Memory B cell (primary cell): ENCODE measurements around the gene TGFBRAP1.
"Not testable (repeated sequence)": the region's sequence is repeated elsewhere in the genome, so short reads cannot be mapped to it uniquely, and the experiment has no call there.

Source experiments
- ATAC-seq: fragments of 150-1000 bp; cut with Tn5 transposase; 2 replicates; pipeline ENCODE4 v1.10.0; 2021; ENCODE audit warnings: low read depth, mild to moderate bottlenecking, moderate library complexity
- DNase-seq, 2 donors: peaks; one replicate each; pipeline ENCODE4 v3.0.0; 2022; ENCODE audit warnings: low spot score in 2 of 2
- H3K27ac Mint-ChIP-seq: one replicate; pipeline ENCODE4 v1.8.0; 2022; ENCODE audit warnings: mild to moderate bottlenecking, moderate library complexity, mixed read lengths
- H3K27me3 Mint-ChIP-seq: one replicate; pipeline ENCODE4 v1.8.0; 2022; ENCODE audit warnings: mixed read lengths
- H3K36me3 Mint-ChIP-seq: one replicate; pipeline ENCODE4 v1.8.0; 2022; ENCODE audit warnings: mild to moderate bottlenecking, mixed read lengths
- H3K4me1 Mint-ChIP-seq: one replicate; pipeline ENCODE4 v1.8.0; 2022; ENCODE audit warnings: mixed read lengths
- H3K4me3 Mint-ChIP-seq: one replicate; pipeline ENCODE4 v1.8.0; 2022; ENCODE audit warnings: mild to moderate bottlenecking, moderate library complexity, mixed read lengths
- H3K9me3 Mint-ChIP-seq: one replicate; pipeline ENCODE4 v1.8.0; 2022; ENCODE audit warnings: mixed read lengths

The TGFBRAP1 gene

GRCh38 chr2:105330681-105331375, 1.3 kb upstream of the TGFBRAP1 start:
- Mint-ChIP-seq H3K4me3 (peak overlapping the region; percentile 86), H3K36me3 (no peaks in the 10 kb centered on the region), H3K27me3 (no peaks in the 10 kb centered on the region), H3K27ac (peak overlapping the region; percentile 93), H3K4me1 (peaks cover 25% of the 10 kb centered on the region), H3K9me3 (no peaks in the 10 kb centered on the region)
- ATAC-seq, result no peak
- DNase-seq, result no peak

GRCh38 chr2:105329197-105329554, 359 bp downstream of the TGFBRAP1 start:
- peak overlapping the region; percentile 79 for H3K27ac Mint-ChIP-seq
- H3K9me3 Mint-ChIP-seq, result no peaks in the 10 kb centered on the region
- DNase-seq (peak in 1 of 2 donors; percentile 22), ATAC-seq (peak; percentile 34)
- peak overlapping the region; percentile 87 for H3K4me3 Mint-ChIP-seq
- H3K36me3 Mint-ChIP-seq, result peaks cover 1% of the 10 kb centered on the region
- peaks cover 31% of the 10 kb centered on the region for H3K4me1 Mint-ChIP-seq
- no peaks in the 10 kb centered on the region for H3K27me3 Mint-ChIP-seq

DNA sequence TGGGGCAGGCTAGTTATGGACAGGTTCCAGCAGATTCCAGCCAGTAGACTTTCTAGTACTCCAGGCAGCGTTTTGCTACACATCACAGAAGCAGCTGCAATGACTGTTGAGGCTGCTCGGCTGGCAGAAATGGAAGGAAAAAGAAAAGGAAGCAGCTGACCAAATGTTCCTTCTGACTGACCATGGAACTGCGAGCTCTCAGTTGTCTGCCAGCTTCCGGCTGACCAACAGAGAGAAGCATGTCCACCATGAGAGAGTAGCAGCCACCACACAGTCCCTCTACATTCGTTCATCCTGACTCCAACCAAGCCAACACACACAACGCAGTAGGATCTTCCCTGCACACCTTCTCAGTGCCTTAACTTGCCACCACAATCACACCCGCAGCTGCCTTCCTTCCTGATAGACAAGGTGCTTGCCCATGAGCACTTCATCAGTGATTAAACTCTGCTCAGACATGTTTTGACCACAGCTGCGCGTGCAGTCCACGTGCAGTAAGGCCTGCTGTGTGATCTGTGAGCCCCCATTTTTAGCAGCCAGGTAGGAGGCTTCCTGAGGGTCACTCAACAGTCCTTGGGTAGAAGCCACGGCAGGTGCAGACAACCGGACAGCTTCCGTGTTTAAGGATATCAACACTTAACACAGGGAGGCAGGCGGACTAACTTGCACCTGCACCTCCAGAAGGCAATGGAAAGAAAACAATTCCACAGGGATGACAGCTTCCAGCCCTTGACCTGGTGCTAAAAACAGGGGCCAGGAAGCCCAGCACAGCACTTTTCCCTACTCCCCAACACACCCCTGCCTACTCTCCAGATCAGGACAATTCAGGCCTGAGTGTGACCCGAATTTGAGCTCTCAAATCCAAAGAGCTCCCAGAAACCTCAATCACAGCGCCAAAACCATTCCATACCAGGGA, 996 bp downstream of the TGFBRAP1 start:
- peak overlapping the region; percentile 87 for H3K4me3 Mint-ChIP-seq
- peaks cover 1% of the 10 kb centered on the region for H3K36me3 Mint-ChIP-seq
- H3K27me3 Mint-ChIP-seq, result no peaks in the 10 kb centered on the region
- H3K27ac Mint-ChIP-seq, result peak overlapping the region; percentile 79
- peaks cover 34% of the 10 kb centered on the region for H3K4me1 Mint-ChIP-seq
- DNase-seq (peak in 1 of 2 donors; percentile 18), ATAC-seq (no peak)
- no peaks in the 10 kb centered on the region for H3K9me3 Mint-ChIP-seq

- Mint-ChIP-seq H3K27ac (peak overlapping the region; percentile 79), H3K36me3 (peaks cover 5% of the 10 kb centered on the region), H3K27me3 (no peaks in the 10 kb centered on the region), H3K4me1 (peaks cover 38% of the 10 kb centered on the region), H3K9me3 (no peaks in the 10 kb centered on the region), H3K4me3 (peak overlapping the region; percentile 87)
- DNase-seq (no peak), ATAC-seq (no peak)
Observed at GRCh38 chr2:105327690-105328089, 1.8 kb downstream of the TGFBRAP1 start.

GRCh38 chr2:105327271-105327670, 2.3 kb downstream of the TGFBRAP1 start:
- not testable (repeated sequence) for H3K27me3 Mint-ChIP-seq, ATAC-seq, DNase-seq, H3K36me3 Mint-ChIP-seq, H3K9me3 Mint-ChIP-seq, H3K4me3 Mint-ChIP-seq
- H3K4me1 Mint-ChIP-seq, result peaks cover 40% of the 10 kb centered on the region
- peak overlapping the region; percentile 79 for H3K27ac Mint-ChIP-seq

DNA sequence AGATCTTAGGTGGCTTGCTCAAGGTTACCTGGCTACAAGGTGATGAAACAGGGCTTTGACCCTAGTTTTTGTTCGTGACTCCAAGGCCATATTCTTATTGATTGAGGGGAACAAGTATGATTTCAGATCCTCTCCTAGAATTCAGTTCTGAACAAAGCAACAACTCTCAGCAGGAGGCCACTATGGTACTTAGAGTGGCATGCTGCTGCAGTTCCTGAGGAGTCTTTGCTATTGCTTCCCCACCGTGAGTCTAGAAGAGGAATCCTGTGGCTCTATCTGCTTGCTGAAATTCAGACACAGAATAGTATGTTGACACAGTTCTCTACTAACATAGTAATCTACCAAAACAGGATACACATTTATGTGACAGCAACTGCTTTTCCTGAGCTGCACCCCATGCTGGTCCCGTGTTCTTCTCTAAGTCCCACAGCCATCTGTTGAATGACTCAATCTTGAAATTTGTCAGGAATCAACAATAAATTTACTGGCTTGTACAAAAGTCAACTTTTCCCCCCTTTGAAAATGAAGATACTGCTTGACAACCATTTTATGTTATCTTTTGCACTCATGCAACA, 4.1 kb downstream of the TGFBRAP1 start:
- DNase-seq (no peak), ATAC-seq (no peak)
- H3K9me3 Mint-ChIP-seq, result no peaks in the 10 kb centered on the region
- H3K4me3 Mint-ChIP-seq, result no peak overlapping the region
- no peaks in the 10 kb centered on the region for H3K27me3 Mint-ChIP-seq
- H3K27ac Mint-ChIP-seq, result no peak overlapping the region
- H3K4me1 Mint-ChIP-seq, result peaks cover 38% of the 10 kb centered on the region
- H3K36me3 Mint-ChIP-seq, result peaks cover 6% of the 10 kb centered on the region

- DNase-seq, result no peak
Observed at GRCh38 chr2:105324732-105325131, 4.8 kb downstream of the TGFBRAP1 start.

GRCh38 chr2:105324101-105324500, 5.4 kb downstream of the TGFBRAP1 start:
- H3K9me3 Mint-ChIP-seq, result no peaks in the 10 kb centered on the region
- peaks cover 36% of the 10 kb centered on the region for H3K4me1 Mint-ChIP-seq
- peak overlapping the region; percentile 12 for H3K27ac Mint-ChIP-seq
- no peak overlapping the region for H3K4me3 Mint-ChIP-seq
- no peak for DNase-seq
- H3K27me3 Mint-ChIP-seq, result no peaks in the 10 kb centered on the region
- H3K36me3 Mint-ChIP-seq, result peaks cover 6% of the 10 kb centered on the region
- no peak for ATAC-seq

More at GRCh38 chr2:105324732-105325131, 4.8 kb downstream of the TGFBRAP1 start:
- Mint-ChIP-seq H3K27ac (no peak overlapping the region), H3K36me3 (peaks cover 6% of the 10 kb centered on the region), H3K27me3 (no peaks in the 10 kb centered on the region), H3K4me3 (no peak overlapping the region), H3K4me1 (peaks cover 38% of the 10 kb centered on the region), H3K9me3 (no peaks in the 10 kb centered on the region)
- ATAC-seq, result no peak

DNA sequence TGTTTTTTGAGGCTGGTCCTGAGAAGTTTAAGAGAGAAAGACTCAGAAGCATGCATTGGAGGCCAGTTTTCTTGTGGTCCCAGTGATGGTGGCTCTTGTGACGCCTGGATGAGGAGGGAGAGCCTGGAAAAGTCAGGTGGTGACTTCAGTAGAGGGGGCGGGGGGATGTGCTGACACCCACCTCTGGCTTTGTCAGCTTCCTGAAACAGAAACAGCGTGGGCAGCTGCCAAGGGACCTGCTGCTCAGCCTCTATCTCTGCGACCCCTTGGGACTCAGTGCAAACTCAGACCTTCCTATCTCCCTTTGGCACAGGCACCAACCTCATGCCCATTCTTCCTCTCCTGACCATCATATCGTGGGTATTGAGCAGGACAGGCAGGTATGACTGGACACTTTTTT, 6.4 kb downstream of the TGFBRAP1 start:
- Mint-ChIP-seq H3K27ac (peak overlapping the region; percentile 54), H3K4me1 (peaks cover 30% of the 10 kb centered on the region), H3K36me3 (peaks cover 6% of the 10 kb centered on the region), H3K4me3 (no peak overlapping the region), H3K27me3 (no peaks in the 10 kb centered on the region), H3K9me3 (no peaks in the 10 kb centered on the region)
- ATAC-seq (no peak), DNase-seq (no peak)

- Mint-ChIP-seq H3K4me1 (peaks cover 28% of the 10 kb centered on the region), H3K4me3 (no peak overlapping the region), H3K9me3 (no peaks in the 10 kb centered on the region), H3K27ac (no peak overlapping the region), H3K36me3 (peaks cover 10% of the 10 kb centered on the region), H3K27me3 (no peaks in the 10 kb centered on the region)
- no peak for ATAC-seq
- no peak for DNase-seq
Observed at GRCh38 chr2:105321875-105322646, 7.5 kb downstream of the TGFBRAP1 start.

DNA sequence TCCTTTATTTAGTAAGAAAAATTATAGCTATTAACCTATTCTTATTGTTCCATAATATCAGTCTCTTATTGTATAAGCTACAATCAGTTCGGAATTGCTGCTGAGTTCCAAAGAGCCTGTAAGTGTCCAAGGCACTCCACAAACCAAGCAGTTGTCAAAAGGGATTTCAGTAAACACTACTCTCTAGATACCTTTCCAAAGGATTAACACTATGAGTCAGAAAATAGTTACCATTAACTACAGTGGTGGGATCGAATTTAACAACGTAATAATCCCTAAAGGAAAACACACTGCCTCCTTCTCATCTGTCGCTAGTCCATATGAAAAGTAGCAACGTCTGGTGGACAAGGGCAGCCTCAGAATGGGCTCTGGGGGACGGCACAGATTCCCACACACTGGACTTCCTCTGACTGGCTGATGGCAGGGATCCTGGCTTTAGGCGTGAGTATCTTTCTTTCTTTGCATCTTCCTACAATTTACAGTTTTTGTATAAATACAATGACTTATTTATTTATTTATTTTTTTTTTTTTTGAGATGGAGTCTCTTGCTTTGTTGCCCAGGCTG, 8.8 kb downstream of the TGFBRAP1 start:
- H3K27ac Mint-ChIP-seq, result no peak overlapping the region
- H3K36me3 Mint-ChIP-seq, result peaks cover 10% of the 10 kb centered on the region
- DNase-seq (no peak), ATAC-seq (no peak)
- no peaks in the 10 kb centered on the region for H3K27me3 Mint-ChIP-seq
- no peak overlapping the region for H3K4me3 Mint-ChIP-seq
- H3K4me1 Mint-ChIP-seq, result peaks cover 26% of the 10 kb centered on the region
- H3K9me3 Mint-ChIP-seq, result no peaks in the 10 kb centered on the region

DNA sequence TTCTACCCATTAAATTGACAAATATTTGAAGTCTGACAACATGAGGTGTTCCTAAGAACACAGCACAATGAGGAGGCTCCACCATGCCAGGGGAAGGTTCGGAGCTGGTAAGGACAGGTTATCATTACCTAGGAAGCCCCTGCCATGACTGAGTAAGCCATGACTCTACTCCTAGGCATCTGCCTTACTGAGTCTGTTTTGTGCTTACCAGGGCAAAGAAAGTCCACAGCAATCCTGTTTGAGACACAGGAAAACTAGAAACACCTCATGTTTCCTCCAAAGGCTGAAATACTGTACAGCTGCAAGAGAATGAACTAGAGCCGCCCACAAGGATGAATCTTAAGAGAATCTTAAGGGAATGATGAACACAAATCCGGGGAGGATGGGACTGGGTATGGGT, 11.6 kb downstream of the TGFBRAP1 start:
- DNase-seq, result no peak
- H3K36me3 Mint-ChIP-seq, result peaks cover 8% of the 10 kb centered on the region
- peaks cover 25% of the 10 kb centered on the region for H3K4me1 Mint-ChIP-seq
- no peak overlapping the region for H3K4me3 Mint-ChIP-seq
- H3K9me3 Mint-ChIP-seq, result no peaks in the 10 kb centered on the region
- ATAC-seq, result no peak
- H3K27me3 Mint-ChIP-seq, result no peaks in the 10 kb centered on the region
- no peak overlapping the region for H3K27ac Mint-ChIP-seq

GRCh38 chr2:105315314-105315713, 14.2 kb downstream of the TGFBRAP1 start:
- Mint-ChIP-seq H3K9me3 (peaks cover under 1% of the 10 kb centered on the region), H3K4me3 (no peak overlapping the region), H3K27me3 (no peaks in the 10 kb centered on the region), H3K36me3 (peaks cover 8% of the 10 kb centered on the region), H3K4me1 (peaks cover 21% of the 10 kb centered on the region), H3K27ac (no peak overlapping the region)
- ATAC-seq, result no peak
- no peak for DNase-seq
